Ovary (tissue), 3 donors: ENCODE measurements around the gene COQ8B.
"Not testable (repeated sequence)": the region's sequence is repeated elsewhere in the genome, so short reads cannot be mapped to it uniquely, and the experiment has no call there.

Experiments used
- CTCF ChIP-seq, 3 donors: fragments of 450-650 bp in 2 of 3; fragments of 200-600 bp in 1 of 3; IDR thresholded peaks; one replicate each; pipeline versions ENCODE4 v1.5.1 to v1.8.0; 2016 to 2022; ENCODE audit warnings: antibody characterized with exemption in 3 of 3, mild to moderate bottlenecking in 1 of 3
- POLR2A ChIP-seq: fragments of 450-650 bp; IDR thresholded peaks from one replicate; pipeline ENCODE4 v1.6.1; 2017; ENCODE audit warnings: antibody characterized with exemption, mild to moderate bottlenecking, moderate library complexity
- donor health status: DM: no; HTN: no; CAD: no.

GRCh38 chr19:40766385-40766784 lies 49.7 kb upstream of the COQ8B start:
- not testable (repeated sequence) for TF ChIP-seq CTCF (IDR thresholded peaks at IDR 0.05); POLR2A
